Fibroblast of mammary gland (primary cell): ENCODE results near the gene CTSS.
"Not testable (repeated sequence)": the region's sequence is repeated elsewhere in the genome, so short reads cannot be mapped to it uniquely, and the experiment has no call there.

Experiments
- DNase-seq: peaks from one replicate; pipeline ENCODE4 v3.0.0-alpha.2; 2010; ENCODE audit warnings: low read depth
- H3K4me3 ChIP-seq: 2 replicates; pipeline ENCODE4 v1.5.1; 2011; ENCODE audit warnings: low read depth, mild to moderate bottlenecking, low read length, moderate library complexity; ENCODE audit not compliant: control insufficient read depth
- TF ChIP-seq, protein P1 (sequence below): conservative IDR thresholded peaks from 2 replicates; pipeline ENCODE4 v1.5.1; 2011; ENCODE audit warnings: low read depth, low read length, inconsistent platforms; ENCODE audit not compliant: control insufficient read depth, insufficient read depth

The CTSS gene

DNA sequence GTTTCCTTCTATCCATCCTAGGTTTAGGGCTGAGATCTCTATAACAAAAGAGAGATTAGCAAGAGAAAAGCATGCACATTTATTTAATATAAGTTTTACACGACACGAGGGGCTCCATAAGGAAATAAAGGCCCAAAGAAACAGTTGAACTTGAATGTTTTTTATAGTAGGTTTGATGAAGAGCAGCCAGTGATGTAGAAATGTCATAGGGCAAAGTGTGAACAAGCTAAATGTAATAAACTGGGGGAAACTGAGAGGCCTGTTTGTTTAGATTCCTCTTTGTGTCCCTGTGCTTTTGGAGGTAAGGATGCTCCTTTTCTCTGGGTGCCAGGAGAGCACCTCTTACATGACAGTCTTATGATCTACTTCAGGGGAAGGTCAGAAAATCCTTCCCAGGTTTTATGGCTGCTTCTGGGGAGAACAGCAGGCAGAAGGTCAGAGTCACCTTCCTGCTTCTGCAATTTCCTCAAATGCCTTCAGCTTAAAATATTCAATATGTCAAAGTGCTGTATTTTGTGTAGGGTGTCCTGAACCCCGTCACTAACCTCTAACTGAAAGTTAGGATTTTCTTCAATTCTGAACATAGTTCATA, 35.4 kb downstream of the CTSS start:
- no peak for DNase-seq
- TF ChIP-seq, protein P1, sequence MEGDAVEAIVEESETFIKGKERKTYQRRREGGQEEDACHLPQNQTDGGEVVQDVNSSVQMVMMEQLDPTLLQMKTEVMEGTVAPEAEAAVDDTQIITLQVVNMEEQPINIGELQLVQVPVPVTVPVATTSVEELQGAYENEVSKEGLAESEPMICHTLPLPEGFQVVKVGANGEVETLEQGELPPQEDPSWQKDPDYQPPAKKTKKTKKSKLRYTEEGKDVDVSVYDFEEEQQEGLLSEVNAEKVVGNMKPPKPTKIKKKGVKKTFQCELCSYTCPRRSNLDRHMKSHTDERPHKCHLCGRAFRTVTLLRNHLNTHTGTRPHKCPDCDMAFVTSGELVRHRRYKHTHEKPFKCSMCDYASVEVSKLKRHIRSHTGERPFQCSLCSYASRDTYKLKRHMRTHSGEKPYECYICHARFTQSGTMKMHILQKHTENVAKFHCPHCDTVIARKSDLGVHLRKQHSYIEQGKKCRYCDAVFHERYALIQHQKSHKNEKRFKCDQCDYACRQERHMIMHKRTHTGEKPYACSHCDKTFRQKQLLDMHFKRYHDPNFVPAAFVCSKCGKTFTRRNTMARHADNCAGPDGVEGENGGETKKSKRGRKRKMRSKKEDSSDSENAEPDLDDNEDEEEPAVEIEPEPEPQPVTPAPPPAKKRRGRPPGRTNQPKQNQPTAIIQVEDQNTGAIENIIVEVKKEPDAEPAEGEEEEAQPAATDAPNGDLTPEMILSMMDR, result no peak
- H3K4me3 ChIP-seq, result no peak overlapping the region

DNA sequence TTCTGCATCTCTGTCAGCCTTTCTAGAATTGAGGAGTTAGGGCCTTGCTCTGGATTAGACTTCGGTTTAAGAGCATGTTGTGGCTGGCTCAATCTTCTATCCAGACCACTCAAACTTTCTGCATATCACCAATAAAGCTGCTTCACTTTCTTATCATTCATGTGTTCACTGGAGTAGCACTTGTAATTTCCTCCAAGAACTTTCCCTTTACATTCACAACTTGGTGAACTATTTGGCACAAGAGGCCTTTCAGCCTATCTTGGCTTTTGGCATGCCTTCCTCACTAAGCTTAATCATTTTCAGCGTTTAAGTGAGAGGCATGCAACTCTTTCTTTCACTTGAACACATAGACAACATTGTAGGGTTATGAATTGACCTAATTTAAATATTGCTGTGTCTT, 41.2 kb downstream of the CTSS start:
- H3K4me3 ChIP-seq, result no peak overlapping the region
- TF ChIP-seq, protein P1, result no peak
- no peak for DNase-seq

DNA sequence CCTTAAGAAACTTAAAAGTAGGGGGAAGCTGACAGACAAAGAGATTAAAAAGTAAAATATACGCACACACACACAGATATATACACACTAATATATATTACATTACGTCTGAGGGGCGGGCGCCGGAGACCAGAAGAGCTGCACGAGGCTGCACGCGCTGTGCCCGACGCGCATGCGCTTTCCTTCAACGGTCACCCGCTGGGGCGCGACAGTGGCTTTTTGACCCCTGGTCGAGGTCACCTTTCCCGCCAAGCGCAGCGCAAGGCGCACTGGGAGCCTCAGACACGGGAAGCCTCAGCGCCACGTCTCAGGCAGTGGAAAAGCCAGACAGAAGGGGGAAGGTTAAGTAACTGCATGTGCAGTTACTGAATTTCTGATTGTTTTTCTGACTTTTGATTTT, 44.9 kb downstream of the CTSS start, which contains the start of gene HORMAD1:
Gene HORMAD1 (minus strand): TSS at position 193 of the 400 bp plus-strand sequence. CDS start 1,390 bp downstream, outside the sequence.
- H3K4me3 ChIP-seq, result no peak within 1 kb of the TSS
- TF ChIP-seq, protein P1, result no peak
- no peak for DNase-seq

DNA sequence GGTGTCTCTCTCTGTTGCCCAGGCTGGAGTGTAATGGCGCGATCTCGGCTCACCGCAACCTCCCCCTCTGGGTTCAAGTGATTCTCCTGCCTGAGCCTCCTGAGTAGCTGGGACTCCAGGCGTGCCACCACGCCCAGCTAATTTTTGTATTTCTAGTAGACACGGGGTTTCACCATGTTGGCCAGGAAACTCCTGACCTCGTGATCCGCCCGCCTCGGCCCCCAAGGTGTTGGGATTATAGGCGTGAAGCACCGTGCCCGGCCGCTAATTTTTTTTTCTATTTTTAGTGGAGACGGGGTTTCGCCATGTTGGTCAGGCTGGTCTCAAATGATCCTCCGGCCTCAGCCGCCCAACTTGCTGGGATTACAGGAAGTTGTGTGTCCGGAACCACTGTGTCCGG, 45.5 kb downstream of the CTSS start:
- DNase-seq, result no peak
- H3K4me3 ChIP-seq, result no peak overlapping the region
- TF ChIP-seq, protein P1, result no peak

DNA sequence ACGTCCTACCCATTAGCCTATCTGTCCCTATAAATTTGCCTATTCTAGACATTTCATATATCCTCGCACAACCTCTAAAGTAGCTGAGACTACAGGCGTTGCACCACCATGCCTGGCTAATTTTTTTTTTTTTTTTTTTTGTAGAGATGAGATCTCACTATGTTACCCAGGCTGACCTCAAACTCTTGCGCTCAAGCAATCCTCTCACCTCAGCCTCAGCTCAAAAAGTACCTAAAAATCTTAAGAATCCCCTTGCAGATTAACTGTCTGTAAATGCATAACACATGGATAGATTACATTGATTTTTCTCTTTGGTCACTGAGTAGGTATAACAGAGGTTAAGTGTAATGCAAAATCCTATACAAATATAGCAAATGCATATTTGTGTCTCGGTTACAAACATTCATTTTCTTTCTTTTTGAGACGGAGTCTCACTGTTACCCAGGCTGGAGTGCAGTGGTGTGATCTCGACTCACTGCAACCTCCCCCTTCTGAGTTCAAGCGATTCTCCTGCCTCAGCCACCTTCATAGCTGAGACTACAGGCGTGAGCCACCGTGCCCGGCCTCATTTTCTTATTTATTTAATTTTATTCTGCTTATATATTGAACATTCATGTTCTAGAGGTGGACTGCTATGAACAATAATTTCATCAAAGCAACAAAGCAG, 47.2 kb downstream of the CTSS start:
- TF ChIP-seq, protein P1, result no peak
- DNase-seq, result no peak
- no peak overlapping the region for H3K4me3 ChIP-seq

DNA sequence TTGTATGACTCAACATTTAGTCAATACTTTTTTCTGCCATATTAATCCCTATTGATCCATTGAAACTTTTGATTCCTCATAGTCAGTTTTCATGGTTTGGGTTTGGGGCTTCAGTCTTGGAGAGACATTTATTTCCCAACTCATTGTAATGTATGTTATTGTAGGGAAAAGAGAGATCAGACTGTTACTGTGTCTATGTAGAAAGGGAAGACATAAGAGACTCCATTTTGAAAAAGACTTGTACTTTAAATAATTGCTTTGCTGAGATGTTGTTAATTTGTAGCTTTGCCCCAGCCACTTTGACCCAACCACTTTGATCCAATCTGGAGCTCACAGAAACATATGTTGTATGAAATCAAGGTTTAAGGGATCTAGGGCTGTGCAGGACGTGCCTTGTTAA, 56.5 kb downstream of the CTSS start:
- DNase-seq, H3K4me3 ChIP-seq: not testable (repeated sequence)

DNA sequence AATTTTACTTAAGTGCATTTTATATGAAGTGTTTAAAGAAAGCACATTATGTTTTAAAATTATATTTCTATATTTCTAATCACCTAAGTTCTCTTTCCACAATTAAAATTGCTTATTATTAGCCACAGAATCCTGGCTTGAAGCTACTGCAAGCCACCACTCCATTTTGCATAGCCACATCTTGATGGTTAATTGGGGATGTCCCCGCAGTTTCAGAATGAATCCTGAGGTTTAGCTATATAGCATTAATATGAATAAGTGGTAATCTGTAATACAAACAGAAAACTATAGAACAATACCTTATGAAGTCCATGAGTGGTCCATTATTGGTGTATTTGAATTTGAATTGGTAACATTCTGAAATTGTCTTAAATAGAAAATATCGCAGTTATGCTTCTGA, 57.0 kb downstream of the CTSS start:
- TF ChIP-seq, protein P1, result no peak
- H3K4me3 ChIP-seq, result no peak overlapping the region
- DNase-seq, result no peak
